HepG2 (cell line): Measurements from ENCODE around the gene TUBA4A. TPM values are rescaled to one million over a fixed set of nuclear protein-coding genes. Genes with fewer than 3 reads are reported as not detected.

Source experiments
- ARID4A ChIP-seq: sonication (generic); formaldehyde crosslinking; IDR thresholded peaks from 2 replicates; pipeline ENCODE4 v1.5.0; 2020; ENCODE audit warnings: mild to moderate bottlenecking, missing genetic modification reagents, borderline replicate concordance
- CCDC6 ChIP-seq: sonication (generic); formaldehyde crosslinking; IDR thresholded peaks from 2 replicates; pipeline ENCODE4 v1.8.1; 2022; ENCODE audit warnings: mild to moderate bottlenecking, missing genetic modification reagents, moderate library complexity
- GTF3A ChIP-seq: sonication (generic); formaldehyde crosslinking; conservative IDR thresholded peaks from 2 replicates; pipeline ENCODE4 v1.4.0; 2020; ENCODE audit warnings: mild to moderate bottlenecking, missing genetic modification reagents
- JARID2 ChIP-seq: sonication (generic); formaldehyde crosslinking; IDR thresholded peaks from 2 replicates; pipeline ENCODE4 v1.8.1; 2023; ENCODE audit warnings: missing genetic modification reagents, inconsistent platforms; ENCODE audit not compliant: insufficient replicate concordance
- MZF1 ChIP-seq: sonication (generic); formaldehyde crosslinking; IDR thresholded peaks from 2 replicates; pipeline ENCODE4 v1.8.1; 2023; ENCODE audit warnings: mild to moderate bottlenecking, missing genetic modification reagents, borderline replicate concordance
- SMARCE1 ChIP-seq: fragments of 450-650 bp; IDR thresholded peaks from 2 replicates; pipeline ENCODE4 v1.6.1; 2017; ENCODE audit warnings: borderline replicate concordance
- THAP9 ChIP-seq: sonication (generic); formaldehyde crosslinking; IDR thresholded peaks from 2 replicates; pipeline ENCODE4; 2020; ENCODE audit warnings: missing genetic modification reagents, mild to moderate bottlenecking, borderline replicate concordance
- UBTF ChIP-seq: sonication (generic); formaldehyde crosslinking; IDR thresholded peaks from 2 replicates; pipeline ENCODE4 v1.4.0; 2020; ENCODE audit warnings: mild to moderate bottlenecking, missing genetic modification reagents
- ZNF383 ChIP-seq: sonication (generic); formaldehyde crosslinking; IDR thresholded peaks from 2 replicates; pipeline ENCODE4 v1.4.0; 2020; ENCODE audit warnings: missing genetic modification reagents, mild to moderate bottlenecking, borderline replicate concordance
- ZNF441 ChIP-seq: sonication (generic); formaldehyde crosslinking; IDR thresholded peaks from 2 replicates; pipeline ENCODE4 v1.7.0; 2021; ENCODE audit warnings: missing genetic modification reagents, borderline replicate concordance
- ZNF646 ChIP-seq: sonication (generic); formaldehyde crosslinking; IDR thresholded peaks from 2 replicates; pipeline ENCODE4 v1.9.0; 2021; ENCODE audit warnings: mild to moderate bottlenecking, missing genetic modification reagents
- ZNF777 ChIP-seq: sonication (generic); formaldehyde crosslinking; IDR thresholded peaks from 2 replicates; pipeline ENCODE4 v1.4.0; 2020; ENCODE audit warnings: missing genetic modification reagents
- polyA plus RNA-seq, 8 experiments: library from polyadenylated mRNA; depleted of rRNA in 3 of 8; stranded (reverse) in 7 of 8; unstranded in 1 of 8; fragments of >200 nt; fragmentation: Illumina TruSeq in 4 of 8; extraction: Trizol in 4 of 8; gene quantifications; 2 replicates each; pipeline versions ENCODE4 v1.2.1 to v1.2.3, GENCODE V29; 2011 to 2016; ENCODE audit warnings: low read depth in 4 of 8, missing spikeins in 1 of 8, mixed read lengths in 1 of 8; ENCODE audit not compliant: insufficient read depth in 1 of 8
- total RNA-seq, 5 experiments: library from RNA; depleted of rRNA; stranded (reverse); fragments of >200 nt; fragmentation: Illumina TruSeq; extraction: Trizol; gene quantifications; 2 replicates each; pipeline ENCODE4 v1.2.3, GENCODE V29; 2016; ENCODE audit warnings: low read depth in 1 of 5

TUBA4A gene
- total and polyA plus RNA-seq, 2 of the 13 experiments (the other 11 are each of a cell fraction or from before 2014, with no cell fraction given), result 1.3 to 12.7 TPM

- TF ChIP-seq ZNF646 (0 out of 2 replicates have a peak, but pooled peaks have one; percentile 26), MZF1 (CRISPR knock-in tag) (no peak), ZNF777 (CRISPR knock-in tag) (peak; percentile 83; the same call in 1 of the 2 replicates), JARID2 (CRISPR knock-in tag) (no peak), ARID4A (CRISPR knock-in tag) (peak; percentile 8; the same call in 1 of the 2 replicates), ZNF441 (CRISPR knock-in tag) (peak; percentile 36), SMARCE1 (no peak), UBTF (CRISPR knock-in tag) (no peak), THAP9 (CRISPR knock-in tag) (peak; percentile 89; the same call in 1 of the 2 replicates), CCDC6 (CRISPR knock-in tag) (no peak), ZNF383 (CRISPR knock-in tag) (peak; percentile 39; the same call in 1 of the 2 replicates), GTF3A (CRISPR knock-in tag) (peak; percentile 66)
These were observed 35.4 kb downstream of the TUBA4A start (continued) for GRCh38 chr2:219218217-219218731.
